ENCODE measurements around the gene GGA1.

Gene GGA1

DNA sequence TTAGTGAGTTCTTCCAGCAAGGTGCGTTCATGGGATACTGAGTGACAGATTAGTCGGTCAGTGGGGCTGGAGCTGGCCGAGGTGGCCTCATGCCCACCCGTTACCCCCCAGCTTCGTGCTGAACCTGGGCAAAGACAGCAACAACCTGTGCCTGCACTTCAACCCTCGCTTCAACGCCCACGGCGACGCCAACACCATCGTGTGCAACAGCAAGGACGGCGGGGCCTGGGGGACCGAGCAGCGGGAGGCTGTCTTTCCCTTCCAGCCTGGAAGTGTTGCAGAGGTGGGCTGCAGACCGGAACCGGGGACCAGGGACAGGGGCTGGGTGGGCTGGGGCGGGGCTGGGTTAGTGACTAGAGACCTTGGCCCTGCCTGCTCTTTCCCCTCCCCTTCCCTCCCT is 69.7 kb downstream of the GGA1 start:
- TF ChIP-seq, protein P1, sequence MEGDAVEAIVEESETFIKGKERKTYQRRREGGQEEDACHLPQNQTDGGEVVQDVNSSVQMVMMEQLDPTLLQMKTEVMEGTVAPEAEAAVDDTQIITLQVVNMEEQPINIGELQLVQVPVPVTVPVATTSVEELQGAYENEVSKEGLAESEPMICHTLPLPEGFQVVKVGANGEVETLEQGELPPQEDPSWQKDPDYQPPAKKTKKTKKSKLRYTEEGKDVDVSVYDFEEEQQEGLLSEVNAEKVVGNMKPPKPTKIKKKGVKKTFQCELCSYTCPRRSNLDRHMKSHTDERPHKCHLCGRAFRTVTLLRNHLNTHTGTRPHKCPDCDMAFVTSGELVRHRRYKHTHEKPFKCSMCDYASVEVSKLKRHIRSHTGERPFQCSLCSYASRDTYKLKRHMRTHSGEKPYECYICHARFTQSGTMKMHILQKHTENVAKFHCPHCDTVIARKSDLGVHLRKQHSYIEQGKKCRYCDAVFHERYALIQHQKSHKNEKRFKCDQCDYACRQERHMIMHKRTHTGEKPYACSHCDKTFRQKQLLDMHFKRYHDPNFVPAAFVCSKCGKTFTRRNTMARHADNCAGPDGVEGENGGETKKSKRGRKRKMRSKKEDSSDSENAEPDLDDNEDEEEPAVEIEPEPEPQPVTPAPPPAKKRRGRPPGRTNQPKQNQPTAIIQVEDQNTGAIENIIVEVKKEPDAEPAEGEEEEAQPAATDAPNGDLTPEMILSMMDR (conservative IDR thresholded peaks at IDR 0.05; ENCODE audit: low read depth, low read length) = no peak
- DNase-seq (ENCODE audit: low read depth) = no peak
- H3K4me3 ChIP-seq (ENCODE audit: low read length) = no peak overlapping the region

DNA sequence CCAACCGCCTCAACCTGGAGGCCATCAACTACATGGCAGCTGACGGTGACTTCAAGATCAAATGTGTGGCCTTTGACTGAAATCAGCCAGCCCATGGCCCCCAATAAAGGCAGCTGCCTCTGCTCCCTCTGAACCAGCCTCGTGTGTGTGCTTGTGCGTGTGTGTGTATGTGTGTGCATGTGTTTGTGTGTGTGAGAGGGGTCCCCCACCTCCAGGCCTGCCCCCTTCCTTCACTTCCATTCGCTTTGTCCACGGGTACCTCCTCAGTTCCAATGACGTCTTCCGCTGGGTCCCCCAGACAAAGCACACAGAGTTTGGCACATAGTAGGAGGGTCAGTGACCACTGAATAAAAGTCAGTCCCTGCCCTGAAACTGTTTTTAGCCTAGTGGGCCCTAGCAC is 71.0 kb downstream of the GGA1 start:
- H3K4me3 ChIP-seq (ENCODE audit: low read length) = no peak overlapping the region
- no peak for DNase-seq (ENCODE audit: low read depth)
- TF ChIP-seq, protein P1 (conservative IDR thresholded peaks at IDR 0.05; ENCODE audit: low read depth, low read length) = no peak

DNA sequence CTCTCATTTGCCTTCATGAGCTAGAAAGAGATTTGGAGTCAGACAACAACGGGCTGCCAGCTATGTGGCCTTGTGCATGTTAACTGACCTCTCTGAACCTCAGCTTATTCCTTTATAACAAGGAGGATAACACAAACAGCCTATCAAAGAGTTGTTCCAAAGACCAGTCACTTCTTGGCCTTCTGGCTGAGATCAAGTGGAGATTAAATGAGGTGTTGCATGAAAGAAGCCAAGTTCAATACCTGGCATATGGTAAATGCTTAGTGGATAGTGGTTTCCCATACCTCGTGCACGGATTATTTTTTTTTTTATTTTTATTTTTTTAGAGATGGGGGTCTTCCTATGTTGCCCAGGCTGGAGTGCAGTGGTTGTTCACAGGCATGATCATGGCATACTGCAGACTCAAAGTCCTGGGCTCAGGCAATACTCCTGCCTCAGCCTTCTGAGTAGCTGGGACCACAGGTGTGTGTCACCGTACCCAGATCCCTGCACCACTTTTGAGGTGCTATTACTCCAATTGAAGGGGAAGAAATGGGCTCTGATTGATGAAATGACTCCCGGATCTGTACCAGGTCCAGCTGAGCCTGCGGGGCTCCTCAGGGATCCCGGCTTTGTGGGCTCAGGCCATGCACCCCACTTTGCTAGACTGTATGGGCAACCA is 71.7 kb downstream of the GGA1 start:
- DNase-seq (ENCODE audit: low read depth) = no peak

DNA sequence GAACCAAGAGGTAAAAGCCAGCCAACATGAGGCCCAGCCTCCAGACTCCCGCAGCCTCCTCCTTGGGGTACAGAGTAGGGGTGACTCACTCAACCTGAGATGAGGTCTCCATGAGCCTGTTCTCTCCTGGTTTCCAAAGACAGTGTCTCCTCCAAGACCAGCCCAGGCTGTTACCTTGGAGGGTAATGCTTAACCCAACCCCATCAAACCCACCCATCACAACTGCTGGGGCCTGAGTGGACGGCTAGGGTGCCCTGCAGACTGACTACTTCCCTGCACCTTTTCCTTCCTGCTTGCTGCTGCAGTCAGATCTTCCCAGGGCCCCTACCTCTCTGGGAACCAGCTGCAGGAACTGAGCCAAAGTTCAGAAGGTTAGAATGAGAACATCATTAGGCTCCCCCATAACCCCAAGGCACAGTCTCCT is 72.4 kb downstream of the GGA1 start:
- no peak for DNase-seq (ENCODE audit: low read depth)
- TF ChIP-seq, protein P1 (conservative IDR thresholded peaks at IDR 0.05; ENCODE audit: low read depth, low read length) = no peak
- H3K4me3 ChIP-seq (ENCODE audit: low read length) = no peak overlapping the region

More for the DNA sequence above, 71.7 kb downstream of the GGA1 start:
- TF ChIP-seq, protein P1 (conservative IDR thresholded peaks at IDR 0.05; ENCODE audit: low read depth, low read length) = no peak
- H3K4me3 ChIP-seq (ENCODE audit: low read length) = no peak overlapping the region

DNA sequence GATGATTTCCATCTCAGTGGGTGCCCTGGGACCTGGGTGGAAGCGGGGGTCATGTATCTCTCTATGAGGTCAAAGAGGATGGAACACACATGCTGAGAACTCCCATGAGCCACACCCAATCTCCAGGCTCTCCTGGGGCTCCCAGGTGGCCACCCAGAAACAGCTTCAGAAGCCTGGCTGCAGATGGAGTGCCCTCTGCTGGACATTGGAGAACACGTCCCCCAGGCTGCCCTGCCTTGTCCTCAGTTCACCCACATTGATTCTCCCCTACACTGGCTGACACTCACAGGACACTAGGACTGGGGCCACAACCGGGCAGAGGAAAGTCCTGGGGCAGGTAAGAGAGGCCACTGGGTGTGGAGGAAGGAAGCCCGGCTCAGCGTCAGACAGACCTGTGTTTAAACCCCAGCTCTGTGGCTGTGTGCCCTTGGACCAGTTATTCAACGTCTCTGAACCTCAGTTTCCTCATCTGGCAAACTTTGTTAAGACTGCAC is 73.0 kb downstream of the GGA1 start:
- TF ChIP-seq, protein P1 (conservative IDR thresholded peaks at IDR 0.05; ENCODE audit: low read depth, low read length) = peak; percentile 94
- DNase-seq (ENCODE audit: low read depth) = no peak
- no peak overlapping the region for H3K4me3 ChIP-seq (ENCODE audit: low read length)
